HCT116 (cell line): ENCODE measurements around the gene MYH13. TPM values are rescaled to one million over a fixed set of nuclear protein-coding genes. Genes with fewer than 3 reads are reported as not detected.

Experiments
- ATAC-seq: fragments of 200-7000 bp; cut with Tn5 transposase; 2 replicates; pipeline ENCODE4 v1.9.1; 2020; ENCODE audit warnings: mild to moderate bottlenecking, moderate library complexity
- BruUV-seq: library from RNA; stranded (reverse); fragments of 400-500 nt; replicated peaks from 2 replicates; lab custom pipeline; 2021; lab: Mats Ljungman, UMichigan
- CTCF ChIA-PET: fragments of 300-600 bp; sonication (Branson Sonifier 250); formaldehyde crosslinking; loops from one replicate; lab custom pipeline; 2021; ENCODE audit warnings: antibody characterized with exemption; lab: Charles Lee
- POLR2A ChIA-PET: fragments of 300-600, 350-600 bp; sonication (Branson Sonifier 250); formaldehyde crosslinking; loops from one replicate; lab custom pipeline; 2021; ENCODE audit warnings: antibody characterized with exemption; lab: Charles Lee
- RAD21 ChIA-PET, 2 experiments: fragments of 300-600 bp; sonication (Branson Sonifier 250); formaldehyde crosslinking; loops; one replicate each; lab custom pipeline; 2023; ENCODE audit warnings: low total read pairs in 2 of 2; ENCODE audit not compliant: uncharacterized antibody in 2 of 2, unreplicated experiment in 2 of 2, low non-redundant PET in 1 of 2; lab: Charles Lee
- DNase-seq: peaks from one replicate; pipeline ENCODE4 v3.0.0-alpha.2; 2010; ENCODE audit warnings: low read depth, low spot score
- H2AFZ ChIP-seq: fragments of 200-600 bp; shearing (Covaris generic), sonication (generic); 2 replicates; pipeline ENCODE4 v1.6.1; 2017; ENCODE audit warnings: low read depth, mixed run types, mixed read lengths, antibody characterized with exemption, low read length; ENCODE audit not compliant: poor library complexity, severe bottlenecking
- H3K27ac ChIP-seq: 2 replicates; pipeline ENCODE4 v1.5.1; 2012; ENCODE audit warnings: low read depth, low read length
- H3K27me3 ChIP-seq: fragments of 200-600 bp; sonication (generic); 2 replicates; pipeline ENCODE4 v1.6.1; 2016; ENCODE audit warnings: mixed run types, low read length, mixed read lengths; ENCODE audit not compliant: insufficient read depth
- H3K36me3 ChIP-seq, 2 experiments: fragments of 200-500 bp in 1 of 2; fragments of 200-600 bp in 1 of 2; sonication (Bioruptor generic) in 1 of 2; sonication (generic) in 1 of 2; 2 replicates each; pipeline versions ENCODE4 v1.5.1 to v1.6.1; 2014 to 2016; ENCODE audit warnings: low read length in 2 of 2, inconsistent platforms in 1 of 2, mixed read lengths in 1 of 2, mixed run types in 1 of 2; ENCODE audit not compliant: insufficient read depth in 2 of 2, control insufficient read depth in 1 of 2
- H3K4me1 ChIP-seq, 2 experiments: fragments of 200-600 bp in 1 of 2; sonication (generic) in 1 of 2; 2 replicates each; pipeline versions ENCODE4 v1.5.1 to v1.6.1; 2012 to 2017; ENCODE audit warnings: low read length in 2 of 2, inconsistent platforms in 1 of 2, mild to moderate bottlenecking in 1 of 2, mixed read lengths in 1 of 2, mixed run types in 1 of 2, moderate library complexity in 1 of 2; ENCODE audit not compliant: insufficient read depth in 2 of 2, control insufficient read depth in 1 of 2
- H3K4me2 ChIP-seq: fragments of 200-600 bp; sonication (generic); 2 replicates; pipeline ENCODE4 v1.6.1; 2017; ENCODE audit warnings: mixed run types, low read length, mixed read lengths
- H3K4me3 ChIP-seq, 2 experiments: fragments of 200-600 bp in 1 of 2; sonication (generic) in 1 of 2; replicated peaks in 1 of 2; 2 replicates each; pipeline ENCODE4 v1.5.1; 2011 to 2016; ENCODE audit warnings: low read length in 2 of 2, control low read depth in 1 of 2, low read depth in 1 of 2, mild to moderate bottlenecking in 1 of 2, mixed read lengths in 1 of 2, mixed run types in 1 of 2
- H3K79me2 ChIP-seq: fragments of 200-600 bp; sonication (generic); 2 replicates; pipeline ENCODE4 v1.6.1; 2017; ENCODE audit warnings: mild to moderate bottlenecking, mixed run types, low read length, moderate library complexity, mixed read lengths; ENCODE audit not compliant: insufficient read depth
- H3K9ac ChIP-seq: fragments of 200-600 bp; sonication (generic); 2 replicates; pipeline ENCODE4 v1.6.1; 2016; ENCODE audit warnings: low read length, mixed read lengths
- H3K9me2 ChIP-seq: fragments of 200-600 bp; sonication (generic), shearing (Covaris generic); 2 replicates; pipeline ENCODE4 v1.6.1; 2017; ENCODE audit warnings: mixed run types, mild to moderate bottlenecking, moderate library complexity; ENCODE audit not compliant: insufficient read depth
- H3K9me3 ChIP-seq, 2 experiments: fragments of 200-500 bp in 1 of 2; fragments of 200-600 bp in 1 of 2; sonication (Bioruptor generic) in 1 of 2; sonication (generic) in 1 of 2; 2 replicates each; pipeline ENCODE4 v1.6.1; 2014 to 2017; ENCODE audit warnings: low read length in 2 of 2, mixed read lengths in 2 of 2, inconsistent platforms in 1 of 2, low read depth in 1 of 2, mild to moderate bottlenecking in 1 of 2, mixed run types in 1 of 2, moderate library complexity in 1 of 2; ENCODE audit not compliant: control insufficient read depth in 1 of 2, insufficient read depth in 1 of 2
- H4K20me1 ChIP-seq: fragments of 200-600 bp; sonication (generic), shearing (Covaris generic); 2 replicates; pipeline ENCODE4 v1.6.1; 2017; ENCODE audit warnings: mixed run types, mild to moderate bottlenecking, moderate library complexity; ENCODE audit not compliant: insufficient read depth
- ELF1 ChIP-seq: IDR thresholded peaks from 2 replicates; pipeline ENCODE4 v1.6.1; 2012; ENCODE audit warnings: low read depth, borderline replicate concordance
- EZH2phosphoT487 ChIP-seq: fragments of 200-600 bp; IDR thresholded peaks from 2 replicates; pipeline ENCODE4 v1.6.1; 2018; ENCODE audit warnings: antibody characterized with exemption, borderline replicate concordance
- JUND ChIP-seq: IDR thresholded peaks from 2 replicates; pipeline ENCODE4 v1.6.1; 2012
- POLR2A ChIP-seq: IDR thresholded peaks from 2 replicates; pipeline ENCODE4 v1.7.0; 2011; ENCODE audit warnings: borderline replicate concordance; ENCODE audit not compliant: insufficient read depth, insufficient read length; ENCODE audit errors: extremely low read depth
- RAD21 ChIP-seq: IDR thresholded peaks from 2 replicates; pipeline ENCODE4 v1.6.1; 2012; ENCODE audit warnings: low read depth, mild to moderate bottlenecking
- SIN3A ChIP-seq: IDR thresholded peaks from 2 replicates; pipeline ENCODE4 v1.6.1; 2012; ENCODE audit warnings: low read depth
- TCF7L2 ChIP-seq: IDR thresholded peaks from 2 replicates; pipeline ENCODE4 v1.7.0; 2011; ENCODE audit warnings: borderline replicate concordance, inconsistent platforms; ENCODE audit not compliant: insufficient read depth, insufficient read length; ENCODE audit errors: extremely low read depth
- ZNF274 ChIP-seq: fragments of 200-500 bp; sonication (Bioruptor generic); IDR thresholded peaks from 2 replicates; pipeline ENCODE4 v1.6.1; 2014; ENCODE audit warnings: mild to moderate bottlenecking, low read depth, low read length, inconsistent platforms
- intact Hi-C: fragments of 100-400 bp; cut with micrococcal nuclease; formaldehyde crosslinking; loops from 2 replicates; pipeline ENCODE4 v1.10.0; 2022
- total RNA-seq: library from RNA; stranded (reverse); gene quantifications from one replicate; pipeline ENCODE4 v1.2.1, GENCODE V29; 2021; ENCODE audit not compliant: unreplicated experiment
- TF ChIP-seq, protein P1 (sequence below): IDR thresholded peaks from 2 replicates; pipeline ENCODE4 v1.6.1; 2012
- TF ChIP-seq, protein P2 (sequence below): IDR thresholded peaks from 2 replicates; pipeline ENCODE4 v1.6.1; 2012

MYH13 gene
- total RNA-seq, 1 experiment from 2014 or later: not detected

DNA sequence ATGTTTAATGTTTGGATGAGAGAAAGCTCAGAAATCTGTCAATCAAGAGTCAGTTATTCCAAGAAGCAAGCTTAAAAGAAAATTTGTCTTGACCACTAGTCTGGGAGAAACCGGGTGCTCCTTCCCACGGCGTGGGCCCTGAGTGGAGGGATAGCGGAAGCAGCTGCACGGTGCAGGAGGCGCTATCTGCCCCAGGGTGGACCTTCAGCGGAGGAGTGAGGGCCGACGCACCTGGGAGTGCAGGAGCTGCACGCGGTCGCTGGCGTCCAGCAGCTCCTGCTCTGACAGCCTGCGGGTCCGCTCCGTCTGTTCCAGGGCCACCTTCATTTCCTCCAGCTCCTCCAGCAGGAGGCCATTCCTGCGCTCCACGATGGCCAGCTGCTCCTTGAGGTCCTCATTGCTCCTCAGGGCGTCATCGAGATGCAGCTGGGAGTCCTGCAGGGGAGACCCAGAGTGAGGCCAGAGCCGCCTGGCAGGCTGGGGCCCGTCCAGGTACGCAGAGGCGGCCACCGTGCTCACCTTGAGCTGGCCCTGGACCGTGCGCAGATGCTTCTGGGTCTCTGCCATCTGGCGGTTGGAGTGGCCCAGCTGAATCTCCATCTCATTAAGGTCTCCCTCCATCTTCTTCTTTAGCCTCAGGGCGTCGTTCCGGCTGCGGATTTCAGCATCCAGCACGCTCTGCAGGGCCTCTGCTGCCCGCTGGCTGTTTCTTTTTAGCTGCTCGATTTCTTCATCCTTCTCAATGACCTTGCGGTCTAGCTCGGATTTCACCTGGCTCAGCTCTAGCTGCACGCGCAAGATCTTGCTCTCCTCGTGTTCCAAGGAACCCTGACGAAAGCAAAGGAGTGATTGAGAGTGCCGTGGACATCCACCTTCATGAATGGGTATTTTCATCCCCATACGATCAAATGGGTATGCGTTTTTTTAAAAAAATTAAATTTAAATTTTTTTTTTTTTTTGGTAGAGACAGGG is 63.5 kb downstream of the MYH13 start (continued):
- TF ChIP-seq, protein P1, sequence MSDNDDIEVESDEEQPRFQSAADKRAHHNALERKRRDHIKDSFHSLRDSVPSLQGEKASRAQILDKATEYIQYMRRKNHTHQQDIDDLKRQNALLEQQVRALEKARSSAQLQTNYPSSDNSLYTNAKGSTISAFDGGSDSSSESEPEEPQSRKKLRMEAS: no peak
- TF ChIP-seq JUND: no peak
- TF ChIP-seq TCF7L2: no peak

DNA sequence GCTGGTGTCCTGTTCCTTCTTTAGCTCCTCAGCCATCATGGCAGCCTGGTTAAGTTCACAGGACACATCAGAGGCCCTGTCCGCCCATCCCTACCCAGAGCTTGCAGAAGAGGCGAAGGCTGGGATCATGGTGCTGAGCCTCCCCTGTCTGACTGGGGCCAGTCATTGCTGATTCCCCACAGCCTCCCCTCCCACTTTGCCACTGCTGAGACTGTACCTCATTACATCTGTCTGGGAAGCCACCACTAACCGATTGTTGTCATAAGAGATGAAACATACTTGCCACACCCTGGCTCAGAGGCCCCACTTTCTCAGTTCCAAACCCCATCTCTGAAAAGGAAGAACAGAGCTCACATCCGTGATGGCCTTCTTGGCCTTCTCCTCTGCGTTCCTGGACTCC is 66.2 kb downstream of the MYH13 start:
- no peaks in the 10 kb centered on the region for H3K27me3 ChIP-seq
- ChIA-PET POLR2A (no interaction called here), RAD21 (no interaction called here), CTCF (no interaction called here)
- H4K20me1 ChIP-seq: no peaks in the 10 kb centered on the region
- TF ChIP-seq, protein P2, sequence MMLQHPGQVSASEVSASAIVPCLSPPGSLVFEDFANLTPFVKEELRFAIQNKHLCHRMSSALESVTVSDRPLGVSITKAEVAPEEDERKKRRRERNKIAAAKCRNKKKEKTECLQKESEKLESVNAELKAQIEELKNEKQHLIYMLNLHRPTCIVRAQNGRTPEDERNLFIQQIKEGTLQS: no peak
- TF ChIP-seq SIN3A (no peak), ELF1 (no peak), EZH2phosphoT487 (no peak), JUND (no peak), RAD21 (no peak), POLR2A (no peak), ZNF274 (no peak)
- no peaks in the 10 kb centered on the region for H3K36me3 ChIP-seq
- ATAC-seq (no peak), DNase-seq (no peak)
- H3K27ac ChIP-seq: no peak overlapping the region
- H2AFZ ChIP-seq: no peak overlapping the region
- BruUV-seq: no TSS peak
- intact Hi-C loops: no loop called here
- no peaks in the 10 kb centered on the region for H3K9me2 ChIP-seq
- no peak overlapping the region for H3K4me3 ChIP-seq
- no peaks in the 10 kb centered on the region for H3K9me3 ChIP-seq
- no peaks in the 10 kb centered on the region for H3K79me2 ChIP-seq
- no peak overlapping the region for H3K9ac ChIP-seq
- H3K4me1 ChIP-seq: peaks cover 0 to 4% of the 10 kb centered on the region in 2 experiments; a peak in 1 of 4 replicates
- H3K4me2 ChIP-seq: no peak overlapping the region
